Epithelial cell of proximal tubule (primary cell): Measurements from ENCODE around the gene POLD1. TPM values are rescaled to one million over a fixed set of nuclear protein-coding genes. Genes with fewer than 3 reads are reported as not detected.
"Not testable (repeated sequence)": the region's sequence is repeated elsewhere in the genome, so short reads cannot be mapped to it uniquely, and the experiment has no call there.

Source experiments
- DNase-seq: peaks from one replicate; pipeline ENCODE4 v3.0.0-alpha.2; 2011; ENCODE audit warnings: low read depth
- H3K4me3 ChIP-seq: 2 replicates; pipeline ENCODE4 v1.5.1; 2011; ENCODE audit warnings: low read depth, mild to moderate bottlenecking, low read length
- CTCF ChIP-seq: conservative IDR thresholded peaks from 2 replicates; pipeline ENCODE4 v1.5.1; 2012; ENCODE audit warnings: low read depth, mild to moderate bottlenecking, low read length
- total RNA-seq: library from RNA; depleted of rRNA; stranded (reverse); fragments of >200 nt; gene quantifications from 2 replicates; pipeline ENCODE4 v1.2.3, GENCODE V29; 2015

POLD1 gene
- total RNA-seq, result 89.4 and 90.6 TPM in 2 replicates

GRCh38 chr19:50383852-50384684, at the start of gene POLD1:
Gene POLD1 (plus strand): TSS chr19:50384347. CDS start chr19:50398852, 14,505 bp downstream.
- peak within 1 kb of the TSS; percentile 80 for H3K4me3 ChIP-seq
- DNase-seq, result peak; percentile 66
- no peak for TF ChIP-seq CTCF

- H3K4me3 ChIP-seq, result no peak overlapping the region
- no peak for DNase-seq
- no peak for TF ChIP-seq CTCF
These were observed 49.3 kb upstream of the POLD1 start for GRCh38 chr19:50334741-50335421.

GRCh38 chr19:50337031-50337430, 47.1 kb upstream of the POLD1 start:
- H3K4me3 ChIP-seq, DNase-seq: not testable (repeated sequence)

GRCh38 chr19:50340331-50340730, 43.8 kb upstream of the POLD1 start:
- H3K4me3 ChIP-seq, result no peak overlapping the region
- no peak for TF ChIP-seq CTCF
- DNase-seq, result no peak

GRCh38 chr19:50341091-50341564, 43.0 kb upstream of the POLD1 start:
- no peak for DNase-seq
- TF ChIP-seq CTCF, result no peak
- no peak overlapping the region for H3K4me3 ChIP-seq

GRCh38 chr19:50344661-50345318, 39.4 kb upstream of the POLD1 start:
- TF ChIP-seq CTCF, result no peak
- H3K4me3 ChIP-seq, result no peak overlapping the region
- DNase-seq, result no peak

GRCh38 chr19:50347089-50347581, 37.0 kb upstream of the POLD1 start:
- H3K4me3 ChIP-seq, DNase-seq: not testable (repeated sequence)
